Activated naive CD4-positive, alpha-beta T cell treated with anti-CD3 and anti-CD28 coated beads, Interleukin-2, amount 50 U/mL, for 24 hours (primary cell): Measurements from ENCODE around the gene CCL20.
A peak's percentile ranks its signal among the peaks of the same experiment; 100 is the strongest.
"Not testable (repeated sequence)": the region's sequence is repeated elsewhere in the genome, so short reads cannot be mapped to it uniquely, and the experiment has no call there.

ENCODE experiments used
- H3K27ac Mint-ChIP-seq: one replicate; pipeline ENCODE4 v1.8.0; 2021; ENCODE audit warnings: mild to moderate bottlenecking, mixed read lengths
- H3K27me3 Mint-ChIP-seq: one replicate; pipeline ENCODE4 v1.8.0; 2021; ENCODE audit warnings: mixed read lengths
- H3K36me3 Mint-ChIP-seq: one replicate; pipeline ENCODE4 v1.8.0; 2021; ENCODE audit warnings: mixed read lengths
- H3K4me1 Mint-ChIP-seq: one replicate; pipeline ENCODE4 v1.8.0; 2021; ENCODE audit warnings: mixed read lengths
- H3K4me3 Mint-ChIP-seq: one replicate; pipeline ENCODE4 v1.8.0; 2021; ENCODE audit warnings: mild to moderate bottlenecking, mixed read lengths
- H3K9me3 Mint-ChIP-seq: one replicate; pipeline ENCODE4 v1.8.0; 2021; ENCODE audit warnings: mixed read lengths

The CCL20 gene

DNA sequence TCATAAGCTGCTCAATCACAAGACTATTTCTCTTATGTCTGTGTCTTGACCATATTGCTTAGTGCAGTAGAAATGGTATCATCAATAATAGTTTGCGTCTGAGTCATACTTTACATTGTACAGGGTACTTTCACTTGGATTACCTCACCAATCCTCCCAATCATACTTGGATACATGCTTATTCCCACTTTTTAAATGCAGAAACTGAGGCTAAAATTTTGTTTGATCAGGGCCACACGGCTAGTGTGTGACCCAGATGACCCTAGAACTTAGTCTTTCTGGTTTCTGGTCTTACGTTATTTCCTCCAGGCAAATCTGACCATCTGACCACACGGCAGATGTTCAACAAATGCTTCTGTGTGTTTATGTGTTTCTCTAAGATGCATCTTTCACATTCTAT lies 23.8 kb upstream of the CCL20 start:
- Mint-ChIP-seq H3K9me3 (no peaks in the 10 kb centered on the region), H3K27me3 (peaks cover 1% of the 10 kb centered on the region), H3K36me3 (no peaks in the 10 kb centered on the region), H3K4me3 (no peak overlapping the region), H3K27ac (no peak overlapping the region), H3K4me1 (no peaks in the 10 kb centered on the region)

DNA sequence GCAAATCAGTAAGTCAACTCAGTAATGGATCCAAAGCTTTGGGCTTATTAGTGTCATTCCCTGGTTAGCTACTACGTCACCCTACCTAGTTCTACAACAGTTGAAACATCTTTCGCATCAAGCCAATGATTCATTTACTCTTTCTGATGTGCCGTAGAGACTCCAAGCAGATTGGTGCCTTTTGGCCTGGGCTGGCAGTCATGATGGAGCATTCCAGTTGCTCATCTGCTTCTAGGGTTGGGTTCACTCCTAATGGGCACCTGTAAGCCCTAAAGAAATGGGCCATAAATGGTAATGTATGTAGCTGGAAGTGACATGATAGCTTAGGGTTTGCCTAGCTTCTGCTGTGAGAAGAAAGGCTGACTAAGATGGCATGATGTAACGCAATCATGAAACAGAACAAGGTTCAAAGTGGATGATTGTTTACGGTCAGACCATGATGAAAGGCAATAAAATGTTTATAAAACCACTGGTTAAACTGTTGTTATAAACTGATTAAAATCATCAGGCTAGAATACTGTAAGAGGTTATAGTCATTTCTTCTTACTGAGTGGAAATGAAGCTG lies 20.4 kb upstream of the CCL20 start:
- Mint-ChIP-seq H3K4me1 (no peaks in the 10 kb centered on the region), H3K9me3 (no peaks in the 10 kb centered on the region), H3K4me3 (no peak overlapping the region), H3K36me3 (no peaks in the 10 kb centered on the region), H3K27ac (no peak overlapping the region), H3K27me3 (peaks cover 1% of the 10 kb centered on the region)

DNA sequence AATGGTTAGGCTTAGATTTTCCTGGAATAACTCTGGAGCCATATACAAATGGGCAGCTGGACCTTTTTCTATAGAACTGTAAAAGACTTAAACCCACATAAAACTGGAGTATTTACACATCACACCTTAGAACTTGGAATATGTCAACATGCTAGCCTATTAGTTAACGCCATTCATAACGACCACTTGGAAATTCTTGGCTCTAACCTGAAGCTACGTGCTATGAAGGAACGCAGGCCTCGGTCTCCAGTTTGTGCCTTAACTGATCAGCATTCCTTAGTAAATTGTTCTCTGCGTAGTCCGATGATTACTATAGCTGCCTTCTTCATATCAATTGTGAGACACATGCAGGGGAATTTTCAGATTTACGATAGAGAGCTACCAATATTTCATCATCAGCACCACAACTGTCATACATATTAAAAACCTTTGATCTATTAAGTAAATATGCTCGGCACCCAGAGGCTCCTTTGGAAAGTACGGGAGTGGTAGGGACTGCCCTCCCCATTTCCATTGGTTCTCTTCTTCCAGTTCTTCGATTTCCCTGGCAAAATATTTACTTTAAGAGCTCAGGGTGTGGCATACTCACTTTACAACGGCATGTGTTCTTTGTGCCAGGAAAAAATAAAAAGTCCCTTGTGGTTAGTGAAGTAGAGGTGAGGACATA lies 17.5 kb upstream of the CCL20 start:
- Mint-ChIP-seq H3K27ac (no peak overlapping the region), H3K4me3 (no peak overlapping the region), H3K9me3 (no peaks in the 10 kb centered on the region), H3K4me1 (no peaks in the 10 kb centered on the region), H3K36me3 (no peaks in the 10 kb centered on the region), H3K27me3 (peaks cover 1% of the 10 kb centered on the region)

GRCh38 chr2:227796768-227797167 lies 16.9 kb upstream of the CCL20 start:
- H3K4me1 Mint-ChIP-seq, H3K9me3 Mint-ChIP-seq, H3K36me3 Mint-ChIP-seq, H3K27ac Mint-ChIP-seq, H3K27me3 Mint-ChIP-seq, H3K4me3 Mint-ChIP-seq: not testable (repeated sequence)

DNA sequence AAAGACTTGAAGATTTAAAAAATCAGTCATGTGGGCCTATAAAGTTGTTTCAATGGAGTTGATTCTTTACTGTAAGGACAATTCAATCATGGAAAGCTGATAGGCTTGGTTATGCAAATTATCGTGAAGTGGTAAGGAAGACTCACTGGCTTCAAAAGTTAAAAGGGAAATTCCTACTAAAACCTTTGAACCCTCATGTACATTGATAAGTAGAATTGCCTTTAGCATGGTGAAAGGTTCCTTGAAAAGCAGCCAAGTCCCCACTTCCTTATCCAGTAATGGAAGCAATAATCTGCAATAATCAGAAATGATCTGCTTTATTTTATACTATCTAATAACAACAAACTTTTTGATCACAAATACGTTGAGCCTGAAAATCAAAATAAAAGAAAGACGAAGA lies 14.4 kb upstream of the CCL20 start:
- Mint-ChIP-seq H3K4me3 (no peak overlapping the region), H3K36me3 (no peaks in the 10 kb centered on the region), H3K27me3 (peaks cover 2% of the 10 kb centered on the region), H3K27ac (no peak overlapping the region), H3K4me1 (no peaks in the 10 kb centered on the region), H3K9me3 (no peaks in the 10 kb centered on the region)

DNA sequence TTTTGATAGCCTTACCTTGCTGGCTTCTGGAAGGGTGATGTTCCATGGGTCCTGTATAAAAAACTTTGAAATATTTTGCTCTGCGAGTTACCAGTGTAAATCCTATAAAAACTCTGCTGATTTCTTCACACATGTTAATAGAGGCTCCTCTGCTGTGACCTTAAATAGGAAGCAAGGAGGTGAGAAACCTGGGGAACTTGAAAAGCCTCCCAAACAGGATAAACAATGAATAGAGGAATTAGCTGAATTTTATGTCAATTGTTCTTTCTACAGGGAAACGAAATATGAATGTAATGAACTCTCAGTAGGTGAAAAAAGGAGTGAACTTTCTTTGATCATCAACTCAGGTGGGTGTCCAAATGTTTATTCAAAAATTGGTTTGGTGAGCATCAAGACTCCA lies 10.8 kb upstream of the CCL20 start:
- peaks cover 1% of the 10 kb centered on the region for H3K27me3 Mint-ChIP-seq

GRCh38 chr2:227804975-227805374 lies 8.7 kb upstream of the CCL20 start:
- no peak overlapping the region for H3K4me3 Mint-ChIP-seq
- H3K36me3 Mint-ChIP-seq, result no peaks in the 10 kb centered on the region
- H3K4me1 Mint-ChIP-seq, result peaks cover 4% of the 10 kb centered on the region
- H3K27ac Mint-ChIP-seq, result no peak overlapping the region
- H3K9me3 Mint-ChIP-seq, result no peaks in the 10 kb centered on the region
- H3K27me3 Mint-ChIP-seq, result peaks cover 1% of the 10 kb centered on the region

More for the DNA sequence above, 10.8 kb upstream of the CCL20 start:
- no peak overlapping the region for H3K4me3 Mint-ChIP-seq
- peaks cover 4% of the 10 kb centered on the region for H3K4me1 Mint-ChIP-seq
- no peaks in the 10 kb centered on the region for H3K9me3 Mint-ChIP-seq
- no peaks in the 10 kb centered on the region for H3K36me3 Mint-ChIP-seq
- H3K27ac Mint-ChIP-seq, result no peak overlapping the region

DNA sequence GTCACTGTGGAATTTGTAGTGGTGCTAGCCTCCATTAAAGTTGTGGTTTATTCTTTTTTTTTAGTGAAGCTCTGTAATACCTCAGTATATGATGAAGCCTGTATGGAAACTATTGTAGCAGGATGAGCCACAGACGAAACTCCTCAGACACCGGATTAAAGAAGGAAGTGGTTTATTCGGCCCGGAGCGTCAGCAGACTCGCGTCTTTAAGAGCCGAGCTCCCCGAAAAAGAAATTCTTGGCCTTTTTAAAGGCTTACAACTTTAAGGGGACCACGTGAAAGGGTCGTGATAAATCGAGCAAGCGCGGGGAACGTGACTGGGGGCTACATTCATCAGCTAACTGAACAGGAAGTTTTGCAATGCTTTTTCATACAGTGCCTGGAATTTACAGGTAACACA lies 8.1 kb upstream of the CCL20 start:
- peaks cover 4% of the 10 kb centered on the region for H3K4me1 Mint-ChIP-seq
- H3K36me3 Mint-ChIP-seq, result no peaks in the 10 kb centered on the region
- peaks cover 1% of the 10 kb centered on the region for H3K27me3 Mint-ChIP-seq
- peak overlapping the region; percentile 80 for H3K27ac Mint-ChIP-seq
- H3K4me3 Mint-ChIP-seq, result peak overlapping the region; percentile 68
- H3K9me3 Mint-ChIP-seq, result no peaks in the 10 kb centered on the region

DNA sequence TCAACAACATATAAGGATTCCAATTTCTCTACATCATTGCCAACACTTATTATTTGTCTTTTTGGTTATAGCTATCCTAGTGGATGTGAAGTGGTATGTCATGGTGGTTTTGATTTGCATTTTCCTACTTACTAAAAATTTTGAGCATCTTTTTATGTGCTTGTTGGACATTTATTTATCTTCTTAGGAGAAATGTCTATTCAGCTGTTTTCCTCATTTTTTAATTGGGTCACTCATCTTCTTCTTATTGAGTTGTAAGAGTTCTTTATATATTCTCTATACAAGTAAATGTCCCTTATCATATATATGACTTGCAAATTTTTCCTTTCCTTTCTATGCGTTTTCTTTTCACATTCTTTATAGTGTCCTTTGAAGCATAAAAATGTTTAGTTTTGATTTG lies 4.7 kb upstream of the CCL20 start:
- no peak overlapping the region for H3K4me3 Mint-ChIP-seq

DNA sequence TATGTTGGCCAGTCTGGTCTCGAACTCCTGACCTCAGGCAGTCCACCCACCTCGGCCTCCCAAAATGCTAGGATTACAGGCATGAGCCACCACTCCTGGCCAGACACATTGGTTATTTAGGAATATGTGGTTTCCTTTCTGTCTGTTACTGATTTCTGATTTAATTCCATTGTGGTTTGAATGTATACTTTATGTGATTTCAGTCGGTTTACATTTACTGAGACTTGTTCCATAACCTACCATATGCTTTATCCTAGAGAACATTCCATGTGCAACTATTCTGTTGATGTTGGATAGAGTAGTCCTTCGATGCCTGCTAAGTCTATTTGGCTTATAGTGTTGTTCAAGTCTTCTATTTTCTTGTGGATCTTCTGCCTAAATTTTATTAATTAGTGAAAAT lies 1.6 kb upstream of the CCL20 start:
- Mint-ChIP-seq H3K4me3 (no peak overlapping the region), H3K27ac (no peak overlapping the region), H3K9me3 (no peaks in the 10 kb centered on the region), H3K27me3 (peaks cover 1% of the 10 kb centered on the region), H3K4me1 (no peaks in the 10 kb centered on the region), H3K36me3 (no peaks in the 10 kb centered on the region)

More for the DNA sequence above, 4.7 kb upstream of the CCL20 start:
- no peak overlapping the region for H3K27ac Mint-ChIP-seq
- peaks cover 1% of the 10 kb centered on the region for H3K27me3 Mint-ChIP-seq
- no peaks in the 10 kb centered on the region for H3K9me3 Mint-ChIP-seq
- peaks cover 4% of the 10 kb centered on the region for H3K4me1 Mint-ChIP-seq
- no peaks in the 10 kb centered on the region for H3K36me3 Mint-ChIP-seq

GRCh38 chr2:227813229-227813561 lies 447 bp upstream of the CCL20 start:
- H3K27ac Mint-ChIP-seq, result no peak overlapping the region
- no peaks in the 10 kb centered on the region for H3K36me3 Mint-ChIP-seq
- H3K4me1 Mint-ChIP-seq, result peaks cover 6% of the 10 kb centered on the region
- no peak overlapping the region for H3K4me3 Mint-ChIP-seq
- no peaks in the 10 kb centered on the region for H3K9me3 Mint-ChIP-seq
- peaks cover 1% of the 10 kb centered on the region for H3K27me3 Mint-ChIP-seq

- H3K4me1 Mint-ChIP-seq, result peaks cover 11% of the 10 kb centered on the region
- H3K27me3 Mint-ChIP-seq, result peaks cover 1% of the 10 kb centered on the region
- H3K4me3 Mint-ChIP-seq, result no peak overlapping the region
- no peaks in the 10 kb centered on the region for H3K9me3 Mint-ChIP-seq
- no peaks in the 10 kb centered on the region for H3K36me3 Mint-ChIP-seq
- H3K27ac Mint-ChIP-seq, result no peak overlapping the region
These were observed 1.4 kb downstream of the CCL20 start for GRCh38 chr2:227815066-227815465.

GRCh38 chr2:227816507-227817294 lies 3.1 kb downstream of the CCL20 start:
- Mint-ChIP-seq H3K9me3 (no peaks in the 10 kb centered on the region), H3K4me3 (no peak overlapping the region), H3K27me3 (peaks cover 7% of the 10 kb centered on the region), H3K4me1 (peaks cover 11% of the 10 kb centered on the region), H3K27ac (no peak overlapping the region), H3K36me3 (no peaks in the 10 kb centered on the region)

DNA sequence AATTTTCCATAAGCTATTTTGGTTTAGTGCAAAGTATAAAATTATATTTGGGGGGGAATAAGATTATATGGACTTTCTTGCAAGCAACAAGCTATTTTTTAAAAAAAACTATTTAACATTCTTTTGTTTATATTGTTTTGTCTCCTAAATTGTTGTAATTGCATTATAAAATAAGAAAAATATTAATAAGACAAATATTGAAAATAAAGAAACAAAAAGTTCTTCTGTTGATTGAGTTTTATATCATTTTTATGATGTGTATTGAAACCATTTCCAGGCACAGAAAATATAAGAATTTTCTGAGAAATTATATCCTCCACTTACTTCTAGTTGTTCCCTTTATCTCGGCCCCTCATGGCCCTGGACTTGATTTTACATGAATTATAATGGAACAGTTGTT lies 3.7 kb downstream of the CCL20 start:
- Mint-ChIP-seq H3K36me3 (no peaks in the 10 kb centered on the region), H3K9me3 (no peaks in the 10 kb centered on the region), H3K27me3 (peaks cover 7% of the 10 kb centered on the region), H3K4me3 (peak overlapping the region; percentile 44), H3K27ac (no peak overlapping the region), H3K4me1 (peaks cover 11% of the 10 kb centered on the region)

- H3K4me1 Mint-ChIP-seq, result peaks cover 11% of the 10 kb centered on the region
- H3K9me3 Mint-ChIP-seq, result no peaks in the 10 kb centered on the region
- H3K27me3 Mint-ChIP-seq, result peaks cover 7% of the 10 kb centered on the region
- peak overlapping the region; percentile 13 for H3K27ac Mint-ChIP-seq
- H3K4me3 Mint-ChIP-seq, result peak overlapping the region; percentile 44
- H3K36me3 Mint-ChIP-seq, result no peaks in the 10 kb centered on the region
These were observed 4.4 kb downstream of the CCL20 start for GRCh38 chr2:227817850-227818674.
